Thymus (tissue), 11 donors: ENCODE results near the gene IL17RA. TPM values are rescaled to one million over a fixed set of nuclear protein-coding genes. Genes with fewer than 3 reads are reported as not detected.

ENCODE experiments used
- DNase-seq, 9 donors: peaks; one replicate each; pipeline ENCODE4 v3.0.0-alpha.2; 2013; ENCODE audit warnings: low spot score in 9 of 9, low read depth in 6 of 9, missing footprints in 1 of 9
- H3K27ac ChIP-seq, 2 donors: one replicate each; pipeline ENCODE4 v1.5.1; 2013; ENCODE audit warnings: control low read depth in 1 of 2, low read depth in 1 of 2, low read length in 1 of 2, mild to moderate bottlenecking in 1 of 2, moderate library complexity in 1 of 2
- H3K27me3 ChIP-seq, 2 donors: one replicate each; pipeline ENCODE4 v1.5.1; 2013; ENCODE audit warnings: low read length in 1 of 2; ENCODE audit not compliant: control insufficient read depth in 2 of 2, insufficient read depth in 1 of 2
- H3K36me3 ChIP-seq, 2 donors: one replicate each; pipeline ENCODE4 v1.5.1; 2013; ENCODE audit warnings: low read length in 1 of 2, mild to moderate bottlenecking in 1 of 2, moderate library complexity in 1 of 2; ENCODE audit not compliant: control insufficient read depth in 2 of 2, insufficient read depth in 2 of 2
- H3K4me1 ChIP-seq, 2 donors: one replicate each; pipeline ENCODE4 v1.5.1; 2013; ENCODE audit warnings: low read length in 2 of 2; ENCODE audit not compliant: control insufficient read depth in 2 of 2, insufficient read depth in 2 of 2
- H3K4me3 ChIP-seq, 2 donors: one replicate each; pipeline ENCODE4 v1.5.1; 2013; ENCODE audit warnings: low read length in 2 of 2, control low read depth in 1 of 2, mild to moderate bottlenecking in 1 of 2
- H3K9me3 ChIP-seq, 2 donors: one replicate each; pipeline ENCODE4 v1.5.1; 2013; ENCODE audit warnings: low read length in 1 of 2, mild to moderate bottlenecking in 1 of 2; ENCODE audit not compliant: control insufficient read depth in 2 of 2, insufficient read depth in 1 of 2
- WGBS: extraction: QIAGEN DNeasy Blood & Tissue Kit; methylation state at CpG from one replicate; pipeline ENCODE4 v1.1.7; 2013; 5-methylcytosine and 5-hydroxymethylcytosine counted together
- polyA plus RNA-seq: library from polyadenylated mRNA; stranded (reverse); fragments of 200-250 nt; gene quantifications from one replicate; pipeline ENCODE4 v1.2.3, GENCODE V29; 2013
- total RNA-seq: library from RNA; stranded (reverse); fragments of 120-200 nt; gene quantifications from one replicate; pipeline ENCODE4 v1.2.4, GENCODE V29; 2013
- donor health status: healthy.

The IL17RA gene
- total and polyA plus RNA-seq, 2 donors: 11.3 to 16.1 TPM

- DNase-seq: no peak
- H3K4me3 ChIP-seq: no peak overlapping the region
- peaks cover 60 to 81% of the 10 kb centered on the region in 2 donors for H3K36me3 ChIP-seq
- 98% methylated on average over 66 of the region's 66 CpGs for WGBS
- H3K27me3 ChIP-seq: no peaks in the 10 kb centered on the region
- H3K27ac ChIP-seq: no peak overlapping the region
- H3K4me1 ChIP-seq: peaks cover 0 to 5% of the 10 kb centered on the region in 2 donors
- H3K9me3 ChIP-seq: no peaks in the 10 kb centered on the region
These were observed 23.7 kb downstream of the IL17RA start for GRCh38 chr22:17108256-17109112.

GRCh38 chr22:17109113-17109865, 24.5 kb downstream of the IL17RA start:
- no peak overlapping the region for H3K27ac ChIP-seq
- WGBS: 96% methylated on average over 42 of the region's 42 CpGs
- H3K9me3 ChIP-seq: no peaks in the 10 kb centered on the region
- H3K36me3 ChIP-seq: peaks cover 59 to 76% of the 10 kb centered on the region in 2 donors
- peaks cover 0 to 5% of the 10 kb centered on the region in 2 donors for H3K4me1 ChIP-seq
- H3K4me3 ChIP-seq: no peak overlapping the region
- DNase-seq: no peak
- H3K27me3 ChIP-seq: no peaks in the 10 kb centered on the region

DNA sequence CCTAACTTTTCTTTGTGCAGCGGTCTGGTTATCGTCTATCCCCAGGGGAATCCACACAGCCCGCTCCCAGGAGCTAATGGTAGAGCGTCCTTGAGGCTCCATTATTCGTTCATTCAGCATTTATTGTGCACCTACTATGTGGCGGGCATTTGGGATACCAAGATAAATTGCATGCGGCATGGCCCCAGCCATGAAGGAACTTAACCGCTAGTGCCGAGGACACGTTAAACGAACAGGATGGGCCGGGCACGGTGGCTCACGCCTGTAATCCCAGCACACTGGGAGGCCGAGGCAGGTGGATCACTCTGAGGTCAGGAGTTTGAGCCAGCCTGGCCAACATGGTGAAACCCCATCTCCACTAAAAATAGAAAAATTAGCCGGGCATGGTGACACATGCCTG, 25.2 kb downstream of the IL17RA start:
- Histone ChIP-seq H3K27me3 (no peaks in the 10 kb centered on the region), H3K27ac (no peak overlapping the region), H3K9me3 (no peaks in the 10 kb centered on the region), H3K4me1 (peaks cover 0 to 8% of the 10 kb centered on the region in 2 donors), H3K4me3 (no peak overlapping the region), H3K36me3 (peaks cover 53 to 69% of the 10 kb centered on the region in 2 donors)
- no peak for DNase-seq
- WGBS: 91% methylated on average over 16 of the region's 16 CpGs

DNA sequence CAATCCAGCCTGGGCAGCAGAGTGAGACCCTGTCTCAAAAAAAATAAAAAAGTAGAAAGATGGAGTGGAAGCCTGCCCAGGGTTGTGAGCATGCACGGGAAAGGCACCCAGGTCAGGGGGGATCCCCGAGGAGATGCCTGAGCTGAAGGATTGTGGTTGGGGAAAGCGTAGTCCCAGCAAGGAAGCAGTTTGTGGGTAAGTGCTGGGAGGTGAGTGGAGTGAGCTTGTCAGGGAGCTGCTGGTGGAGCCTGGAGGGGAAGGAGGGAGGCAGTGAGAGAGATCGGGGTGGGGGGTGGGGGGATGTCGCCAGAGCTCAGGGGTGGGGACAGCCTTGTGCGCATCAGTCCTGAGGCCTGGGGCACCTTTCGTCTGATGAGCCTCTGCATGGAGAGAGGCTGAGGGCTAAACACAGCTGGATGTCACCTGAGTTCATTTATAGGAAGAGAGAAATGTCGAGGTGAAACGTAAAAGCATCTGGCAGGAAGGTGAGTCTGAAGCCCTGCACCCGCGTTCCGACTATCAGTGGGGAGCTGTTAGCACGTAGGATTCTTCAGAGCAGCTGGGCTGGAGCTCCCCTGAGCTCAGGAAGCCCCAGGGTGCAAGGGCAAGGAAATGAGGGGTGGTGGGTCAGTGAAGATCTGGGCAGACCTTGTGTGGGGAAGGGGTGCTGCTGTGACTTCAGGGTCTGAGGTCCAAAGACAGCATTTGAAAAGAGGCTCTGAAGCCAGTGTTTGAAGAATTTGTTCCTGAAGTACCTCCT, 26.2 kb downstream of the IL17RA start:
- H3K4me1 ChIP-seq: peaks cover 6 to 16% of the 10 kb centered on the region in 2 donors
- H3K27me3 ChIP-seq: no peaks in the 10 kb centered on the region
- H3K9me3 ChIP-seq: no peaks in the 10 kb centered on the region
- no peak for DNase-seq
- no peak overlapping the region for H3K4me3 ChIP-seq
- no peak overlapping the region for H3K27ac ChIP-seq
- H3K36me3 ChIP-seq: peaks cover 43 to 59% of the 10 kb centered on the region in 2 donors
- WGBS: 94% methylated on average over 13 of the region's 13 CpGs

DNA sequence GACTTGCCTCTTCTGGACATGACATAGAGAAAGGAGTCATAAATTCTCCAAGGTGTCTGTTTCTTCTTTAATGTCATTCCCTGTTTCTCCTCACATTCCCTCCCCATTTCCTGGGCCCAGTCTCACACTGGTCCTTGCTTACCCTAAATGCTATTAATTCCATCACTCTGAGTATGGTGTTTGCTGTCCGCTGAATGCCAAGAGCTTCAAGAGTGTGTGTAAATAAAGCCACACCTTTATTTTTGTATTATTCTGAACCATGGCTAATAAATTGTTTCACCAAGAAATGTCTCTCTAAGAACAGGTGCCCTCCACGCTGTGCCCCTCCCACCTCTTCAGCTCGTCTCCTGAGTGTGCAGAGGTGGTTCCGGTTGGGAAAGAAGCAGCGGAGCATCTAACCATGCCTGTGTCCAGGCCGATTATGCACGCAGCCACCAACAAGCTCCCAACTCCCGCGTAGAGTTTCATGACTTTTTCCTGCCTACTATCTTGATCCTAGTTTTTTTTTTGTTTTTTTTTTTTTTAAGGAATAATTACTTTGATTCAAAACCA, 27.8 kb downstream of the IL17RA start:
- Histone ChIP-seq H3K36me3 (peaks cover 29 to 45% of the 10 kb centered on the region in 2 donors), H3K9me3 (no peaks in the 10 kb centered on the region), H3K4me1 (peaks cover 20 to 28% of the 10 kb centered on the region in 2 donors), H3K4me3 (no peak overlapping the region), H3K27me3 (no peaks in the 10 kb centered on the region), H3K27ac (no peak overlapping the region)
- WGBS: 93% methylated on average over 9 of the region's 9 CpGs
- no peak for DNase-seq

DNA sequence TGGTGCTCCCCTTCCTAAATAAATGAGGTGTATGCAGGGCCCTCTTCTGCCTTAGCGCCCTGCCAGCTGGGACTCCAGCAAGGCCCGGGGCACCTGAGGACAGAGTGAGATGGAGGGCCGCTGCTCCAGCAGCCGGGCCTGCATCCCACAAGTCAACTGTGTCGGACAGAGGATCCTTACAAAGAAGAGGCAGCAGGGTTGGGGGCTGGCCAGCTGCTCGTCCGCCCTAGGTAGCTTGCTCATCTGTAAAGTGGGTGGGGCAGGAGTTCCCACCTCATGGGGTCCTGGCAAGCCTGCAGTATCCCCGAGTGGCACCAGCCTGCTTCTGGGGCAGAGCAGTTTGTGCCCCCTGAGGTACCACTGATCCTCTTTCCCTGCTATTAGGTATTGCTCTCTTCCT, 28.8 kb downstream of the IL17RA start:
- H3K27ac ChIP-seq: no peak overlapping the region
- H3K4me3 ChIP-seq: no peak overlapping the region
- no peak for DNase-seq
- H3K27me3 ChIP-seq: peaks cover 0 to under 1% of the 10 kb centered on the region in 2 donors
- no peaks in the 10 kb centered on the region for H3K9me3 ChIP-seq
- H3K36me3 ChIP-seq: peaks cover 19 to 35% of the 10 kb centered on the region in 2 donors
- 85% methylated on average over 8 of the region's 8 CpGs for WGBS
- H3K4me1 ChIP-seq: peaks cover 28 to 37% of the 10 kb centered on the region in 2 donors

DNA sequence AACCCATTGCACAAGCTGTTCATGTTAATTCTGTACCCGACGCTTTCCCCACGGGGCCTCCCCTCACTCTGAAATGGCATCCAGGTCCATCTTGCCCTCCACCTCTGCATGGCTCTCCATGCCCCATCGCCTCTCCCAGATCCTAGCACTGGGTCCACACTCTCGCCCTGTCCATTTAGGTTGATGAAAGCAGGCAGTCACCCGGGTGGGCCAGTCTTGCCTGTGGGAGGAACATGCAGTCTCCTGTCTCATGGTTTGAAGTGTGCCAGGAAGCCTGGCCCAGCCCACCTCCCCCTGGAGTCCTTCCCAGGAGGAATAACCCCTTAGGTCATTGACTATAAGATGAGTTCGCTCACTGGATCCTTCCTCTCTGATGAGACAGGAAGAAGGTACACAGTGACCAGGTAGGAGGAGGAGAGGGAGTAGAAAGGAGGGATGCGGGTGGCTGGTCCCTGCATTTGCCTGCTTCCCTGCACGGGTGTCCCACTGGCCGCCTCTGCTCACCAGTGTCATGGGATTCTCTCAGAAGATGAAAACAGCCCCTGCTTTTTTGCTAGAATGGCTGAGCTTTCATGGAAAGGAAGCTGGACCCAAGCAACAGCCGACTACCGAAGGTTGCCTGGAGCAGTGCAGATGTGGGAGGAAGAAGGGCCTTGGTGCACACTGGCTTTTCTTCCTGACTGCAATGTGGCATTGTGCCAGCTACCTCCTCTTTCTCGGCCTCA, 29.5 kb downstream of the IL17RA start:
- DNase-seq: no peak
- H3K27ac ChIP-seq: no peak overlapping the region
- H3K9me3 ChIP-seq: no peaks in the 10 kb centered on the region
- no peak overlapping the region for H3K4me3 ChIP-seq
- peaks cover 1 to 8% of the 10 kb centered on the region in 2 donors for H3K27me3 ChIP-seq
- peaks cover 13 to 27% of the 10 kb centered on the region in 2 donors for H3K36me3 ChIP-seq
- WGBS: 72% methylated on average over 13 of the region's 13 CpGs
- H3K4me1 ChIP-seq: peaks cover 34 to 44% of the 10 kb centered on the region in 2 donors

GRCh38 chr22:17114898-17115235, 30.1 kb downstream of the IL17RA start:
- Histone ChIP-seq H3K9me3 (no peaks in the 10 kb centered on the region), H3K4me3 (no peak overlapping the region), H3K4me1 (peaks cover 34 to 48% of the 10 kb centered on the region in 2 donors), H3K27ac (no peak overlapping the region), H3K36me3 (peaks cover 8 to 22% of the 10 kb centered on the region in 2 donors), H3K27me3 (peaks cover 6 to 13% of the 10 kb centered on the region in 2 donors)
- no peak for DNase-seq
- WGBS: 88% methylated on average over 9 of the region's 9 CpGs
